NCI-H2029 (cell line): ENCODE measurements around the gene SPAG5.

ENCODE experiments used
- DNase-seq: peaks from one replicate; lab custom pipeline; 2025; lab: John Stamatoyannopoulos, UW

SPAG5 gene, protein sequence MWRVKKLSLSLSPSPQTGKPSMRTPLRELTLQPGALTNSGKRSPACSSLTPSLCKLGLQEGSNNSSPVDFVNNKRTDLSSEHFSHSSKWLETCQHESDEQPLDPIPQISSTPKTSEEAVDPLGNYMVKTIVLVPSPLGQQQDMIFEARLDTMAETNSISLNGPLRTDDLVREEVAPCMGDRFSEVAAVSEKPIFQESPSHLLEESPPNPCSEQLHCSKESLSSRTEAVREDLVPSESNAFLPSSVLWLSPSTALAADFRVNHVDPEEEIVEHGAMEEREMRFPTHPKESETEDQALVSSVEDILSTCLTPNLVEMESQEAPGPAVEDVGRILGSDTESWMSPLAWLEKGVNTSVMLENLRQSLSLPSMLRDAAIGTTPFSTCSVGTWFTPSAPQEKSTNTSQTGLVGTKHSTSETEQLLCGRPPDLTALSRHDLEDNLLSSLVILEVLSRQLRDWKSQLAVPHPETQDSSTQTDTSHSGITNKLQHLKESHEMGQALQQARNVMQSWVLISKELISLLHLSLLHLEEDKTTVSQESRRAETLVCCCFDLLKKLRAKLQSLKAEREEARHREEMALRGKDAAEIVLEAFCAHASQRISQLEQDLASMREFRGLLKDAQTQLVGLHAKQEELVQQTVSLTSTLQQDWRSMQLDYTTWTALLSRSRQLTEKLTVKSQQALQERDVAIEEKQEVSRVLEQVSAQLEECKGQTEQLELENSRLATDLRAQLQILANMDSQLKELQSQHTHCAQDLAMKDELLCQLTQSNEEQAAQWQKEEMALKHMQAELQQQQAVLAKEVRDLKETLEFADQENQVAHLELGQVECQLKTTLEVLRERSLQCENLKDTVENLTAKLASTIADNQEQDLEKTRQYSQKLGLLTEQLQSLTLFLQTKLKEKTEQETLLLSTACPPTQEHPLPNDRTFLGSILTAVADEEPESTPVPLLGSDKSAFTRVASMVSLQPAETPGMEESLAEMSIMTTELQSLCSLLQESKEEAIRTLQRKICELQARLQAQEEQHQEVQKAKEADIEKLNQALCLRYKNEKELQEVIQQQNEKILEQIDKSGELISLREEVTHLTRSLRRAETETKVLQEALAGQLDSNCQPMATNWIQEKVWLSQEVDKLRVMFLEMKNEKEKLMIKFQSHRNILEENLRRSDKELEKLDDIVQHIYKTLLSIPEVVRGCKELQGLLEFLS

GRCh38 chr17:28598799-28599310 lies at the start of gene SPAG5:
SPAG5 (minus strand) TSS chr17:28599025; CDS start chr17:28598946, 79 bp downstream.
- DNase-seq = peak; percentile 81

DNA sequence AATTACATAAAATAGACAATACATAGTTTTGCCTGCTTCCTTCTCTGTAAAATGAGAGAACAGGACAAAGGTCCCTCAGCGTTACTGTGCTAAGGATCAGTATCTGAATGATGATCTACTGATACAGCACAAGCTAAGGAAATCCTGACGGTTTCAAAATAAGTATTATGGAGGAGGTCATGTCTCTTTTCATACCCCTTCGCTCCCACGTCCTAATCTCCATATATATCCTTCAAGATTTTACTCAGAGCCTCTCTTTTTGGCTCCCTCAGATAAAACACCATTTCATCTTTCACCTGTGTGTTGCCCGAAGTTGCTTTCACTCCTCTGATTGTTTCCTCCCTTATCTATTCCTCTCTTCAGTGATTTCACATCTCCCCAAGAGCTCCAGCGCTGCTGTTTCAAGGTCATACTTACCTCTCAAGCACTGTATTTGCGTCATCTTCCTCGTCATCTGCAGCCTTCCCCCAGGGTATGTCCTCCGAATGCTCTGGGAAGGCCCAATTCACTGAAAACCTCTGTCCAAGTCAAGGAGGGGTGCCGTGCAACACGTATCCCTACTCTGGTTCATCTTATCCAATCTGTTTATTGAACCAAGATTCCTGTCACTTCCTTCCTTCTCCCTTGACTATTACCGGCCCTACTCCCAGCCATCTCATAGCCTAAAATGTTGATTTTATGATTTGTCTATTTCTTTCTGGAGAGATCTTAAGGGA lies 47.4 kb upstream of the SPAG5 start:
- no peak for DNase-seq

GRCh38 chr17:28645576-28645939 lies 46.7 kb upstream of the SPAG5 start:
- DNase-seq = no peak

DNA sequence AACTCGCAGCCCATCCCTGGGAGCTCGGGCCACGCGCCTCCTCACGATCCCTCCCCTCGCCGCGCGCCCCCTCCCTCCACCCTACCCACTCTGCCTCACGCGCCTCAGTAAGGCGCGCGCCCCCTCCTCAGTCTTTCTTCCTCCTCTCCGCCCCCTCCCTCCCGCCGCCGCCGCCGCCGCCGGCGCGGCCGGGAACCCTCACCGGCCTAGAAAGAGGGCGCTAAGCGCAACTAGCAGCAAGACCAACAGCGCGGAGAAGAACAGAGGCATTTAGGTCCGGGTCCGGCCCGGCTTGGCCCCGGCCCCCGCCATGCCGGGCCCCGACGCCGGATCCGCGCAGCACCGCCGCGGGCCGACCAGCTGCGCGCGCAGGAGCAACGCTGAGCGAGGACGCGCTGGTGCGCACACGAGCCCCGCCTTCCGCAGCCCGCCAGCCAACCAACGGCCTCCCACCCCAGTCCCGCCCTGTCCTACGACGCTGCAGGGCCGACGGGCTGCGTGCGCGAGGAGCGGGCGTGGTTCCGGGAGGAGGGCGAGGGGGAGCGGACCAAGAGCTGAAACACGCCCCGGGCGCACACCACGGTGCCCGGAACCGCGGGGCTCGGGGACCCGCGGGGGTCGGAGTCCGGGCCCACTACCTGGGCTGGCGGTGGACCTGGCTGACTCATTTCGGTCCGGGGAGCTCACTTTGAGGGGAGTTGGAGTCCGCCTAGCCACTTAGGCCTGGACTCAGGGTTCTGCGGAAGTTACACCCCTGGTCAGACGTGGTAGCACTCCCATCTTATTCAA lies 46.2 kb upstream of the SPAG5 start, which contains the start of gene BLTP2:
BLTP2 (minus strand) TSS at position 372 of the 789 bp plus-strand sequence; CDS start at position 270, 102 bp downstream.
- peak; percentile 90 for DNase-seq

GRCh38 chr17:28643983-28644786 lies 45.4 kb upstream of the SPAG5 start:
- DNase-seq = peak; percentile 4

DNA sequence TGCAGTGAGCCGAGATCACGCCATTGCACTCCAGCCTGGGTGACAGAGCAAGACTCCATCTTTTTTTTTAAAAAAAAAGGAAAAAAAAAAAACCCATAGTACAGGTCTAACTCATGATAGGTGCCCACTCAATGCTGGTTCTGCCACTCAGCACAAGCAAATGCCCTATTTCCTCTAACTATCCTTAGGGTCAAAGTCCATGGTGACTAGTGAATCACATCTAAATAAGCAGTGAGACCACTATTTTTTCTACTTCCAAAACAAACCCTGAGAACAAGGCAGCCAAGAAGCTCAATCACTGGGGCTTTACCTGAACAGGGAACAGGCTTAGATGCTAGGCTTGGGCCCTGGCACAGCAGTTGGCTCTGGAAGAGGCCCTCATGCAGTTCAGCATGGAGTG lies 42.8 kb upstream of the SPAG5 start:
- no peak for DNase-seq

- DNase-seq = no peak
Measured at GRCh38 chr17:28635506-28635905, 36.7 kb upstream of the SPAG5 start.

DNA sequence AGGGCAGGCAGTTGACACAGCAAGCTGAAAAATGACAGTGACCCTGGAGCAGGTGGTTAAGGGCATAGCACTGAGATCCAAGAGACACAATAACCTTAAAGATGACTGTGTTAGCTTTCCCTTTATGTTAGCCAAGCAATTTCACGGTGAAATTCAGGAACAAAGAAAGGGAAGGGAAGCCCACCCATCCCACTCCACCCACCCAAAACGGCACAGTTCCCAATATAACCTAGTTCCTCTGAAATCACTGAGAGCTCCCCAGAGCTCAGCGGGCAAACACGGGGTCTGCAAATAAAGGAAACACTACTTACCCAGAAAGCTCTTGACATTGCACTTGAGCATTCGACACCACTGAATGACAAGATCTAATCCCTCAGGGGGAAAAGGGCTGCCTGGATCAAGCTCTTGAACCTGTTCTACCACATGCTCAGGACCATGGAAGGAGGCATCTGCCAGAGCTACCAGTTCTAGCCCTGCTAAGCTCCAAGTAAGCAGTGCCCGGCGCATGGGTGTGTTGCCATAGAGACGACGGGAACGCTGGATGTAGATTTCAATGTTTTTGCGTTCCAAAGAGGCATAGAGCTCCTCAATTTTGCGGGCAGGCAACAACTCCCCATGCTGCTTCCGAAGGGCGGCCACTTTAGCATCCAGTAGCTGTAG lies 35.5 kb upstream of the SPAG5 start:
- peak; percentile 33 for DNase-seq

DNA sequence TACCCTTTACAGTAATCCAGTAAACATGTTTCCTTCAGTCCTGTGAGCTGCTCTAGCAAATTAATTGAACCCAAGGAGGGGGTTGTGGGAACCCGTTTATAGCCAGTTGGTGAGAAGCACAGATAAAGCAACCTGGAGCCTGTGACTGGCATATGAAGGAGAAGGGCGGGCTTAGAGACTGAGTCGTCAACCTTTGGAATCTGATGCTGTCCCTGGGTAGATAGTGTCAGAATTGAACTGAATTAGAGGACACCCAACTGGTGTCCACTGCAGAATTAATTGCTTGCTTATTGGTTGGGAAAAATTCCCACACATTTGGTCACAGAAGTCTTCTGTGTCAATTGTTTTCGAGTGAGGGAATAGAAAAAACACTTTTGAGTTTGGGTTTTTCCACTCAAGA lies 28.0 kb upstream of the SPAG5 start:
- DNase-seq = no peak

DNA sequence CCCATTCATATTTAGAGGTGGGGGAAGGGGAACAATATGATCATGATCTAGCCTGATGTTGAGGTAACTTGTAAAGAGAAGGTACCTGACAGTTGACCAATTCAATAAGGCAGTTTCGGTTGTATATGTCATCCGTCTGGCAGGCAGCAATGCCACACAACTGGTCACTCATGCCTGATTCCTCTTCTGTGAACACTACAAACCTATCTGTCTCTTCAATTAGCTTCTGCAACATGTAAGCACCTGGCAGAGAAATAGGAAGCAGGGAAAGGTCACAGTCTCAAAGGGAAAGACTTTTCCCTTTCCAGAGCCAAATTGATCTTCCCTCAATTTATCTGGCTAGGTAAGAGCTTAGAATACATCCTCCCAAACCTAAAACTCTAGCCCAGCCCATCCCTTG lies 25.3 kb upstream of the SPAG5 start:
- no peak for DNase-seq

DNA sequence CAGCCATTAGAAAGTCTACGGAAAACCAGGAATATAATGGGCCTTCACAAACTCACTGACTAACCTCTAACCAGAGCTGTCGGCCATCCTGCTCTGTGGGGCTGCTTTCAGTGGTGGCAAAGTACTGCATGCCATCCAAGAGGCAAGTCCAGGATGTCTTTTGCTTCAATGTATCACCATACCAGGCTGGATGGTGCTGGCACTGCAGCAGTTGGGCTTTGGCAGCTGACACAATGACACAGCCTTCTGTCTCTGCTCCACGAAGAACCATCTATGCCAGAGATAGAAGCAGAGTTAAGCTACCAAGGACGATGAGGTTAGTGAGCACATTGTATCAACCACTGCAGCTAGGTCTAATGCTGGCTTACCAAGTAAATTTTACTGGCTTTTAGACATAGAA lies 24.9 kb upstream of the SPAG5 start:
- DNase-seq = no peak

DNA sequence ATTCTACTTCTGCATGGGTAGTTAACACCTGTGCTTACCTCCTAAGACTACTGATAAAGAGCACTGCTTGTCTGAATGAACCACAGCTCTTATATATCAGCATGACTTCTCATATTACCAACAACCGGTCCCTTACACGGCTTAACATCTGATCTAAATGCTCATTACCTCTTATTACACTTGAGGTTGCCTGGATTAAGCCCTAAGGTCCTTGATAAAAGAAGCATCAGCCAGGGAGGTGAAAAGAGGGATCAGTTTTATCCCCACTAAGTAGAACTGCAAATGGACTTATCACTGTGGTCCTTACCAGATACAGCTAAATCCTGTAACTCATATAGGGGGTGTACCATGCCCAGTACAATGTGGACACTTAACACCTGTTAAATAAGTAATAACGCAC lies 23.4 kb upstream of the SPAG5 start:
- no peak for DNase-seq

GRCh38 chr17:28620010-28620409 lies 21.2 kb upstream of the SPAG5 start:
- no peak for DNase-seq

DNA sequence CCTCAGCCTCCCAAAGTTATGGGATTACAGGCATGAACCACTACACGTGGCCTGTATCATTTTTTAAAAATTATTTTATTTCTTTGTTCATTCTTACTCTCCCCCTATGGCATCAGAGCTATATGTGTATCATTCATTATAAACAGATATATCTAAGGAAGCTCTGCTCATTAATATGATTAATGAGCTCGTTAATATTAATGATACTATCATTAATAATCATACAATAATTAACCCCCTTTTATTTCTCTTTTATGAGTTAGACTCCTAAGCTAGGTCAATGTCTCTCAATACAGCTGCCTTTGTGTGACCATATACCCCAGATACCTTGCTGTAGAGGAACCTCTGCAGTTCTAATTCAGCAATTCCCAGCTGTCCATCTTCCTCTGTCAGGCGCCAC lies 19.6 kb upstream of the SPAG5 start:
- no peak for DNase-seq

- DNase-seq = no peak
Measured at GRCh38 chr17:28616281-28616680, 17.5 kb upstream of the SPAG5 start.

- DNase-seq = peak; percentile 56
Measured at GRCh38 chr17:28615260-28615940, 16.6 kb upstream of the SPAG5 start.

GRCh38 chr17:28613931-28614381 lies 15.1 kb upstream of the SPAG5 start, which contains the start of gene RSKR:
RSKR (minus strand) TSS chr17:28614185; CDS start chr17:28614161, 24 bp downstream.
- DNase-seq = no peak
